GM10847 (cell line): ENCODE results near the gene DNAJC7.

Experiments used
- POLR2A ChIP-seq: IDR thresholded peaks from 2 replicates; pipeline ENCODE4 v1.6.1; 2011; ENCODE audit not compliant: insufficient read length; ENCODE audit errors: extremely low read depth

Gene DNAJC7

GRCh38 chr17:41974031-41974430, 43.2 kb downstream of the DNAJC7 start:
- no peak for TF ChIP-seq POLR2A

GRCh38 chr17:41973408-41973811, 43.8 kb downstream of the DNAJC7 start:
- TF ChIP-seq POLR2A, result no peak

- TF ChIP-seq POLR2A, result no peak
Observed at GRCh38 chr17:41972571-41973407, 44.5 kb downstream of the DNAJC7 start.

- TF ChIP-seq POLR2A, result no peak
Observed at GRCh38 chr17:41971721-41972523, 45.3 kb downstream of the DNAJC7 start.

DNA sequence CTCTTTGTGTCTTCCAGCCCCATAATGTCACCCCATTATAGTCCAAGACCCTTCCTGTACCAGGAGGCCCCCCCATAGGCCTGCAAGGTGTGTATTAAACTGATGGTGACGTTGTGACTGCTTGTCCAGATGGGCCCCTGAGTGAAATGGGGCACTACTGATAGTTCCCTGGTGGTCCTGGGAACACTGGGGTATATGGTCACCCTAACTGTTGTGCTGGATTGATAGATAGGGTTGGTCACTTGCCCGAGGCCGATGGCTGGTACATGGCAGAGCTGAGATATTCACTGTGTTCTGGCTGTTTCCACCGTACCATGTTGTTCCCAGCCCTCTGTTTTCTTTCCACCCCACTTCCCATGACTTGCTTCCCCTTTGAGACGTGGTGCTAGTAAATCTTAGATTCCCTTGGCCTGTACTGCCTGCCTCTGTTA, 46.3 kb downstream of the DNAJC7 start:
- TF ChIP-seq POLR2A, result no peak

- TF ChIP-seq POLR2A, result no peak
Observed at GRCh38 chr17:41968676-41969075, 48.6 kb downstream of the DNAJC7 start.

GRCh38 chr17:41967921-41968578, 49.2 kb downstream of the DNAJC7 start:
- TF ChIP-seq POLR2A, result no peak

GRCh38 chr17:41967141-41967920, 49.9 kb downstream of the DNAJC7 start:
- no peak for TF ChIP-seq POLR2A

GRCh38 chr17:41966463-41967140, 50.6 kb downstream of the DNAJC7 start, which contains the start of gene CNP:
CNP (plus strand) TSS chr17:41966795; CDS start chr17:41966885, 90 bp downstream.
- peak; percentile 86 for TF ChIP-seq POLR2A

GRCh38 chr17:41965694-41966462, 51.4 kb downstream of the DNAJC7 start:
- TF ChIP-seq POLR2A, result no peak

DNA sequence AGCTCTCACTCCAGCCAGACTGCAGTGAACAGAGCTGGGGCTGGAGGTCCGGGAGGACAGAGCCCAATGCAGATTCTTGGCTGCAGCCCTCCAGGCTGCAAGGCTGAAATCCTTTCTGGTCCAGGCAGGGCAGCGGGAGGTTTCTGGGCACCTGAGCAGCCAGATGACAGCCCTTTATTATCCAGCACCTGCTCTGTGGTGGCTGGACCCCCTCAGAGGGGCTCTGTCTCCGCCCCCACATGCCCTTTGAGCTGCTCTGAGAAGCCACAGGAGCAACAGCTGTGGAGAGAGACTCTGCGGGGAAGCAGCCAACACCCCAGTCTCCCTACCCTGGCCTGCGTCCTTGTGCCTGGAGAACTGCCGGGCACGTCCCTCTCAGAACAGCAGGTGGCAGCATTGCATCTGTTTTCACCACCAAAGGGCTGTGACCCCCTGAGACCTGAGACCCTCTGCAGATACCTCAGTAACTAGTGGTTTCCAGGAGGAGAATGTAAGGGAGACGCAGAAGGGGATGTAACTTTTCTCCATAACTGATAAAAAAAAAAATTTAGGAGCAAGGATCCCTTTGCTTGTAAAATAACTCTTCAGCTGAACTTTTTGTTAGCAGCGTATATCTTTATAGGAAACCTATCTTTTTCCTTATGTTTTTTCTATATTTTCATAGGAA, 54.3 kb downstream of the DNAJC7 start:
- no peak for TF ChIP-seq POLR2A

- TF ChIP-seq POLR2A, result no peak
Observed at GRCh38 chr17:41962111-41962510, 55.1 kb downstream of the DNAJC7 start.

DNA sequence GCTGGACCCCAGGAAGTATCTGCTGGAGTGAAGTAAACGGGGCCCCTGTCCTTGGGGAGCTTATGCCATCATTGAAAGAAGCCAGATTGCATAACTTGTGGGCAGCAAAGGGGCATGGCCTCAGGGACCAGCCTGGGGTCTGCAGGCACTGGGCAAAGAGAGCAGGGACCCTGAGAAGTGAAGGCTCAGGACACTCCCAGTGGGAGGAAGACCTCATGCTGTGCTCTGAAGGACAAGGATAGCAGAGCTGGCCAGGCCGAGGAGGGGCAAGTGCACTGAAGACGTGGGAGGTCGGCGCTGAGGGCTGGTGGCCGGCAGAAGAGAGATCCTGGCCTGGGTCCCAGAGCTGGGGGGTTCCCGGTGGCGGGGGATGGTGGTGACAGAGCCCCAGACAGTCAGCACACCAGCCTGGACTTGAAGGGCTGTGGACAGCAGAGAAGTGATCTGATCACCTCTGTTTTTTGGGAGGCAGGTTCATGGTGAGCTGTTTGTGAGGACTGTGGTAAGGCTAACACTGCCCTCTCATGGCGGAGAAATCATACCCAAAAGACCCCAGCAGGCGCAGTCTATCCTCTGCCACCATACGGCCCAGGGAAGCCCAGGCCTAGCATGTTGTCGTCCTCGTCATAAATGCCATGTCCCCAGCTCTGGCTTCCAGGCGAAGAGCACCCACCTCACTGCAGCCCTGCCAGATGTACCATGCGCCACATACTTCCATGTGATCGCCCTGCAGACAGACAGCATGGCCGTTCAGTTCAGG, 57.7 kb downstream of the DNAJC7 start:
- TF ChIP-seq POLR2A, result no peak

DNA sequence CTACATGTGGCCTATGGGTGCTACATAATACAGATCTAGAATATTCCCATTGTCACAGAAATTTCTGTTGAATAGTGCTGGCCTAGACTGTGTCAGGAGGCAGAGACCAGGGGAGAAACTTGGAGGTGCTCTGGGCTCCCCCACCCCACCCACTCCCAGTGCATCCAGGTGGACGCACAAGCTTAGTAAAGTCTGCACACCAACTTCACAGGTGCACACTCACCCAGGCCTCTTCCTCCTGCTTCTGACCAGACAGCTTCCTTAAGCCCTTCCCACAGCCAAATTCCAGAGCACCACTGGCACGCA, 58.3 kb downstream of the DNAJC7 start:
- TF ChIP-seq POLR2A, result no peak
